Large intestine (tissue), 3 donors: ENCODE measurements around the gene KIF16B. TPM values are rescaled to one million over a fixed set of nuclear protein-coding genes. Genes with fewer than 3 reads are reported as not detected.

Experiments
- DNase-seq, 2 donors: peaks; one replicate each; pipeline versions ENCODE4 v3.0.0 to v3.0.0-alpha.2; 2013
- H3K27ac ChIP-seq: one replicate; pipeline ENCODE4 v1.5.1; 2013; ENCODE audit warnings: low read length
- H3K27me3 ChIP-seq: 2 replicates; pipeline ENCODE4 v1.6.1; 2013; ENCODE audit warnings: low read length; ENCODE audit not compliant: control insufficient read depth, insufficient read depth
- H3K36me3 ChIP-seq: 2 replicates; pipeline ENCODE4 v1.6.1; 2013; ENCODE audit warnings: low read length; ENCODE audit not compliant: control insufficient read depth, insufficient read depth
- H3K4me1 ChIP-seq: one replicate; pipeline ENCODE4 v1.6.1; 2013; ENCODE audit warnings: low read length; ENCODE audit not compliant: control insufficient read depth, insufficient read depth
- H3K4me3 ChIP-seq: one replicate; pipeline ENCODE4 v1.5.1; 2013; ENCODE audit warnings: low read length
- H3K9me3 ChIP-seq: one replicate; pipeline ENCODE4 v1.6.1; 2013; ENCODE audit warnings: mild to moderate bottlenecking, low read depth, low read length, moderate library complexity; ENCODE audit not compliant: control insufficient read depth
- WGBS: methylation state at CpG from one replicate; pipeline ENCODE4 v1.1.5; 2013; ENCODE audit warnings: low lambda C conversion rate; ENCODE audit not compliant: insufficient coverage; 5-methylcytosine and 5-hydroxymethylcytosine counted together
- polyA plus RNA-seq: library from polyadenylated mRNA; unstranded; fragments of 120-200 nt; gene quantifications from one replicate; pipeline ENCODE4 v1.2.1, GENCODE V29; 2013

KIF16B gene
- polyA plus RNA-seq, 1 donor: 21.0 TPM

- Histone ChIP-seq H3K4me1 (peaks cover 25% of the 10 kb centered on the region), H3K4me3 (no peak overlapping the region), H3K9me3 (no peaks in the 10 kb centered on the region), H3K27me3 (no peaks in the 10 kb centered on the region), H3K27ac (no peak overlapping the region), H3K36me3 (peaks cover 2% of the 10 kb centered on the region)
- no peak for DNase-seq
- no CpG with 5 or more reads among the region's 20 CpGs for WGBS
Measured at GRCh38 chr20:16272780-16273360, 300.4 kb downstream of the KIF16B start.

- WGBS: no CpG with 5 or more reads among the region's 1 CpG
- peak overlapping the region; percentile 25 for H3K27ac ChIP-seq
- peak in 1 of 2 donors; percentile 18 for DNase-seq
- H3K9me3 ChIP-seq: peaks cover 4% of the 10 kb centered on the region
- H3K4me3 ChIP-seq: no peak overlapping the region
- peaks cover 2% of the 10 kb centered on the region for H3K36me3 ChIP-seq
- H3K4me1 ChIP-seq: peaks cover 25% of the 10 kb centered on the region
- no peaks in the 10 kb centered on the region for H3K27me3 ChIP-seq
Measured at GRCh38 chr20:16271450-16271849, 301.8 kb downstream of the KIF16B start.

GRCh38 chr20:16270989-16271388 lies 302.3 kb downstream of the KIF16B start:
- H3K4me3 ChIP-seq: no peak overlapping the region

GRCh38 chr20:16270314-16270931 lies 302.8 kb downstream of the KIF16B start:
- Histone ChIP-seq H3K36me3 (peaks cover 2% of the 10 kb centered on the region), H3K4me3 (no peak overlapping the region), H3K4me1 (peaks cover 25% of the 10 kb centered on the region), H3K27me3 (no peaks in the 10 kb centered on the region), H3K27ac (no peak overlapping the region), H3K9me3 (peaks cover 4% of the 10 kb centered on the region)
- WGBS: 86% methylated on average over 3 of the region's 6 CpGs
- DNase-seq: no peak

More at GRCh38 chr20:16270989-16271388, 302.3 kb downstream of the KIF16B start:
- no peak for DNase-seq
- H3K27ac ChIP-seq: peak overlapping the region; percentile 25
- WGBS: no CpG with 5 or more reads among the region's 4 CpGs
- no peaks in the 10 kb centered on the region for H3K27me3 ChIP-seq
- H3K9me3 ChIP-seq: peaks cover 4% of the 10 kb centered on the region
- peaks cover 25% of the 10 kb centered on the region for H3K4me1 ChIP-seq
- H3K36me3 ChIP-seq: peaks cover 2% of the 10 kb centered on the region

GRCh38 chr20:16267526-16267925 lies 305.7 kb downstream of the KIF16B start:
- DNase-seq: no peak
- Histone ChIP-seq H3K27ac (no peak overlapping the region), H3K36me3 (no peaks in the 10 kb centered on the region), H3K4me1 (peaks cover 11% of the 10 kb centered on the region), H3K4me3 (no peak overlapping the region), H3K9me3 (peaks cover 4% of the 10 kb centered on the region), H3K27me3 (no peaks in the 10 kb centered on the region)
- no CpG with 5 or more reads among the region's 4 CpGs for WGBS

- no peak for DNase-seq
- no peaks in the 10 kb centered on the region for H3K27me3 ChIP-seq
- H3K4me1 ChIP-seq: no peaks in the 10 kb centered on the region
- no peaks in the 10 kb centered on the region for H3K36me3 ChIP-seq
- no CpG with 5 or more reads among the region's 5 CpGs for WGBS
- H3K4me3 ChIP-seq: no peak overlapping the region
- H3K9me3 ChIP-seq: peaks cover 4% of the 10 kb centered on the region
- no peak overlapping the region for H3K27ac ChIP-seq
Measured at GRCh38 chr20:16265334-16265733, 307.9 kb downstream of the KIF16B start.

- Histone ChIP-seq H3K27ac (no peak overlapping the region), H3K27me3 (no peaks in the 10 kb centered on the region), H3K9me3 (peaks cover 6% of the 10 kb centered on the region), H3K4me3 (no peak overlapping the region), H3K4me1 (no peaks in the 10 kb centered on the region), H3K36me3 (no peaks in the 10 kb centered on the region)
- WGBS: no CpG with 5 or more reads among the region's 2 CpGs
- DNase-seq: no peak
Measured at GRCh38 chr20:16263582-16263981, 309.7 kb downstream of the KIF16B start.

GRCh38 chr20:16262594-16262993 lies 310.7 kb downstream of the KIF16B start:
- WGBS: 50% methylated on average over 1 of the region's 5 CpGs
- peaks cover 6% of the 10 kb centered on the region for H3K9me3 ChIP-seq
- no peaks in the 10 kb centered on the region for H3K4me1 ChIP-seq
- H3K27me3 ChIP-seq: no peaks in the 10 kb centered on the region
- no peak overlapping the region for H3K27ac ChIP-seq
- no peak overlapping the region for H3K4me3 ChIP-seq
- H3K36me3 ChIP-seq: no peaks in the 10 kb centered on the region
- DNase-seq: no peak

GRCh38 chr20:16261733-16262273 lies 311.4 kb downstream of the KIF16B start:
- WGBS: no CpG with 5 or more reads among the region's 2 CpGs
- Histone ChIP-seq H3K36me3 (no peaks in the 10 kb centered on the region), H3K27ac (no peak overlapping the region), H3K9me3 (peaks cover 3% of the 10 kb centered on the region), H3K27me3 (no peaks in the 10 kb centered on the region), H3K4me1 (no peaks in the 10 kb centered on the region), H3K4me3 (no peak overlapping the region)
- no peak for DNase-seq

GRCh38 chr20:16260911-16261310 lies 312.3 kb downstream of the KIF16B start:
- H3K9me3 ChIP-seq: peaks cover 3% of the 10 kb centered on the region
- no peaks in the 10 kb centered on the region for H3K27me3 ChIP-seq
- no peak for DNase-seq
- H3K36me3 ChIP-seq: no peaks in the 10 kb centered on the region
- no peak overlapping the region for H3K27ac ChIP-seq
- no peak overlapping the region for H3K4me3 ChIP-seq
- 80% methylated on average over 2 of the region's 7 CpGs for WGBS
- no peaks in the 10 kb centered on the region for H3K4me1 ChIP-seq
